DND-41 (cell line): Measurements from ENCODE around the gene IFT25.

Source experiments
- CTCF ChIP-seq: IDR thresholded peaks from 2 replicates; pipeline ENCODE4 v1.5.1; 2012; ENCODE audit warnings: borderline replicate concordance, low read length, moderate library complexity, mild to moderate bottlenecking; ENCODE audit not compliant: poor library complexity, severe bottlenecking; ENCODE audit errors: extremely low read depth
- EZH2 ChIP-seq: IDR thresholded peaks from 3 replicates; pipeline ENCODE4 v1.6.1; 2012; ENCODE audit warnings: borderline replicate concordance, low read depth, mild to moderate bottlenecking, moderate library complexity, low read length, inconsistent platforms; ENCODE audit not compliant: severe bottlenecking

GRCh38 chr1:53899708-53900107 lies 45.8 kb downstream of the IFT25 start:
- TF ChIP-seq CTCF (no peak), EZH2 (no peak)
